GM10248 (cell line): ENCODE measurements around the gene TBC1D13.

ENCODE experiments used
- CTCF ChIA-PET: fragments of 300-600 bp; sonication (Branson Sonifier 250); formaldehyde crosslinking; extraction: SDS; loops from one replicate; lab custom pipeline; 2021; ENCODE audit warnings: antibody characterized with exemption; lab: Yijun Ruan, JAX
- POLR2A ChIA-PET: fragments of 350-650 bp; sonication (Branson Sonifier 250); formaldehyde crosslinking; extraction: SDS; loops from one replicate; lab custom pipeline; 2020; ENCODE audit warnings: antibody characterized with exemption; lab: Yijun Ruan, JAX
- DNase-seq: peaks from one replicate; pipeline ENCODE4 v3.0.0; 2012; ENCODE audit errors: extremely low spot score
- TF ChIP-seq, protein P1 (sequence below): IDR thresholded peaks from 2 replicates; pipeline ENCODE4 v1.5.1; 2012; ENCODE audit warnings: mild to moderate bottlenecking, low read depth; ENCODE audit errors: extremely low read depth, missing control alignments, control extremely low read depth

Gene TBC1D13

DNA sequence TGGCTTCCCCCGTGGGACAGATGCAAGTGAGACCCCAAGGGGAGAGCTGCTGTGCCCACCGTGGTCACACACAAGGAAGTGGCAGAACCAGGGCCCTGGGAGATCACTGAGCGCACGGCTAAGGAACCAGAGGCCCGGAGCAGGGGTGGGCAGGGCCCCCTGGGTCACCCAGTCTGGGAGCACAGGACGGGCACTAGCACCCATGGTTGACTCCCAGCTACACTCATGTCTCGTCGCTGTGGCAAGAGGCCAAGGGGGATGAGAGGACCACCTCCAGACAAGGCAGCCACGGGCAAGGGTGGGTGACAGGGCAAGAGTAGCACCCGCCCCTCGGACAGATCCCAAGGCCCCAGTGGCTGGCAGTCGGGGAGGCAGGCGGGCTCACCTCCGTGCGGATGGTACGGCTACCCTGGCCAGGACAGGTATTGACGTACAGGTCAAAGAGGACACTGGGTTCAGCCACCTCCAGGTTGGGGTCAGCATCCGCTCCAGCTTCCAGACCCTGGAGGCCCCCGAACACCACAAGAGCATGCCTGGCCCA lies 36.4 kb downstream of the TBC1D13 start:
- ChIA-PET CTCF (no interaction called here), POLR2A (interaction anchor here (0.6 kb wide), 1 partner anchor 61 kb away, joined by 3 read pairs; no protein-coding TSS in a partner anchor)
- TF ChIP-seq, protein P1, sequence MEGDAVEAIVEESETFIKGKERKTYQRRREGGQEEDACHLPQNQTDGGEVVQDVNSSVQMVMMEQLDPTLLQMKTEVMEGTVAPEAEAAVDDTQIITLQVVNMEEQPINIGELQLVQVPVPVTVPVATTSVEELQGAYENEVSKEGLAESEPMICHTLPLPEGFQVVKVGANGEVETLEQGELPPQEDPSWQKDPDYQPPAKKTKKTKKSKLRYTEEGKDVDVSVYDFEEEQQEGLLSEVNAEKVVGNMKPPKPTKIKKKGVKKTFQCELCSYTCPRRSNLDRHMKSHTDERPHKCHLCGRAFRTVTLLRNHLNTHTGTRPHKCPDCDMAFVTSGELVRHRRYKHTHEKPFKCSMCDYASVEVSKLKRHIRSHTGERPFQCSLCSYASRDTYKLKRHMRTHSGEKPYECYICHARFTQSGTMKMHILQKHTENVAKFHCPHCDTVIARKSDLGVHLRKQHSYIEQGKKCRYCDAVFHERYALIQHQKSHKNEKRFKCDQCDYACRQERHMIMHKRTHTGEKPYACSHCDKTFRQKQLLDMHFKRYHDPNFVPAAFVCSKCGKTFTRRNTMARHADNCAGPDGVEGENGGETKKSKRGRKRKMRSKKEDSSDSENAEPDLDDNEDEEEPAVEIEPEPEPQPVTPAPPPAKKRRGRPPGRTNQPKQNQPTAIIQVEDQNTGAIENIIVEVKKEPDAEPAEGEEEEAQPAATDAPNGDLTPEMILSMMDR, result no peak
- no peak for DNase-seq

DNA sequence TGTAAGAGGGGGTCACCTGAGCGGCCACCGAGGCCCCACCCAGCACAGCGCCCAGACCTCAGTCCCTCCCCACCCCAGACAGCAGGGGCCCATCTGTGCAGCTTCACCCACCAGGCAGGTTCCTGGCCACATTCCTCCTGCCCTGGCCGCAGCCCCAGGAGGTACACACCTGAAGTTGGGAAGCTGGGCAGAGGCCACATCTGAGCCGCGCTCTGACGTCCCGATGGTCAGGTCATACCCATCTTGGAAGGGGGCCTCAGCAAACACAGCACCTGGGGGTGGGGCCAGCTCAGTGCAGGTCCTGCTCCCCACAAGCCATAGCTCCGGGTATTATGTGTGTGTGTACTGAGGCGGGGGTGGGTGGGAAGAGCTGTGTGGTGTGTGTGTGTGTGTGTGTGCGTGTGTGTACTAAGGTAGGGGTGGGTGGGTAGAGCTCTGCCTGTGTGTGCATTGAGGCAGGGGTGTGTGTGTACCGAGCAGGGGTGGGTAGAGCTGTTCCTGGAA lies 36.9 kb downstream of the TBC1D13 start:
- no peak for DNase-seq
- POLR2A ChIA-PET, result interaction anchor here (0.6 kb wide), 1 partner anchor 62 kb away, joined by 3 read pairs; no protein-coding TSS in a partner anchor
- TF ChIP-seq, protein P1, result no peak
- CTCF ChIA-PET, result no interaction called here

DNA sequence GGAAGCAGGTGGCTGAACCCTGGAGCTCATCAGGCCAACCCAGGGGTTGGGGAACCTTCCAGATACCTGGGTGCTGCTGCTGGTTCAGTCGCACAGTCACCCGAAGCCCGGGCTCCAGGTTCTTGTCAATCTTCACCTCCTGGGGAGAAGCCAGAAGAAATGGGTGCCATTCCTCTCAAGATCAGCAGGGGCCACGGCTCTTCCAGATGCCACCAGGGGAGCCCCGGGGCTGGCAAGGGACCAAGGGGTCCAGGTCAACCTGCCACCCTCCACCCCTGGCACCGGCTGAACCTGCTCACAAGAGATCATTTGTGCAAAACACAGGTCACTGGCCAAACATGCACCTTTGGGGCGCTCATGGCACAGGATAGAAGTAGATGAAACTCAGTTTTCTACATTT lies 37.9 kb downstream of the TBC1D13 start:
- ChIA-PET CTCF (interaction anchor here (0.5 kb wide), 1 partner anchor 8 kb away, joined by 3 read pairs; no protein-coding TSS in a partner anchor), POLR2A (interaction anchor here (0.6 kb wide), 1 partner anchor 123 kb away, joined by 3 read pairs; no protein-coding TSS in a partner anchor)
- TF ChIP-seq, protein P1, result no peak
- no peak for DNase-seq

DNA sequence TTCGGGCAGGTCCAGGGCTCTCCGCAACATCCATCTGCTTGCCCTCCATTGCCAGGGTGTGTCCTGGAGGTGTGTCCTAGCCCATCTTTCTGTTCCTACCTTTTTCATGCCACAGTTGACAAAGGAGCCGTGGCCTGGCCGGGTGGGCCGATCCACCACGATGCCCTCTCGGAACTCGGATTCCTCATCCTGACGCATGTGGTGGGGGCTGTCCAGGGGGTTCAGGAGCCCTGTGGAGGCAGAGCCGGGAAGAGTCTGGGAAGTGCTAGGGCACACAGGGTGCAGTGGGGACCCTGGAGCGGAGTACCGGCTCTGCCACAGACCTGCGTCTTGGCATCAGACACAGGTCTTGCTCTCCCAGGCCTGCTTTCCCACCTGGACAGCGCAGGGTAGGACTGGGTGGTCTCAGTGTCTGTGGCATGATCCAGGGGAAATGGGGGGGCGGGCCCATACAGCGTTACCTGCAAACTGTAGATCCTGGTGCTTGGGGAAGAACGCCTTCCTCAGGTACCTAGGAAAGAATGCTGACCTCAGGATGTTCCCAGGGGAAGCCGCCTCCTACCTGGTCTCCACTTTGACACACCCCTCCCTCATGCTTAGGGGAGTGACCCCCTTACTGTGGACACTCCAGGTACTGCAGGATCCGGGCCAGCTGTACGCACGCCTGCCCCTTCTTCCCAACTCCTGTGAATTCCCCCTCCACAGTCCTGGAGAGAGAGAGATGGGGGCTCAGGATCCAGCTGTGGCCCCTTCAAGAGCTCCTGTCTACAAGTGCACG lies 39.1 kb downstream of the TBC1D13 start:
- no peak for DNase-seq
- POLR2A ChIA-PET, result no interaction called here
- TF ChIP-seq, protein P1, result no peak
- CTCF ChIA-PET, result interaction anchor here (2.6 kb wide), 1 partner anchor 8 kb away, joined by 22 read pairs; the partner anchor contains the start of gene ENDOG

DNA sequence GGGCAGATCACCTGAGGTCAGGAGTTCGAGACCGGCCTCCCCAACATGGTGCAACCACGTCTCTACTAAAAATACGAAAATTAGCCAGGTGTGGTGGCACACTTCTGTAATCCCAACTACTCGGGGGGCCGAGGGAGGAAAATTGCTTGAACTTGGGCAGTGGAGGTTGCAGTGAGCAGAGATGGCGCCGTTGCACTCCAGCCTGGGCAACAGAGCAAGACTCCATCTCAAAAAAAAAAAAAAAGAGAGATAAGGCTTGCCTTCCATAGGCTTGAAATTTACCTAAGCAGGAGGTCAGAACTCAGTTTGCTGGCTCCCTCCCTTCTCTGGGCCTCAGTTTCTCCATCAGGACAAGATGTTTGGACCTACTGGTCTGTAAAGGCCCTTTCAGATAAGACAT lies 41.2 kb downstream of the TBC1D13 start:
- no peak for DNase-seq
- TF ChIP-seq, protein P1, result no peak
- POLR2A ChIA-PET, result no interaction called here
- CTCF ChIA-PET, result interaction anchor here (2.6 kb wide), 1 partner anchor 10 kb away, joined by 22 read pairs; the partner anchor contains the start of gene ENDOG

DNA sequence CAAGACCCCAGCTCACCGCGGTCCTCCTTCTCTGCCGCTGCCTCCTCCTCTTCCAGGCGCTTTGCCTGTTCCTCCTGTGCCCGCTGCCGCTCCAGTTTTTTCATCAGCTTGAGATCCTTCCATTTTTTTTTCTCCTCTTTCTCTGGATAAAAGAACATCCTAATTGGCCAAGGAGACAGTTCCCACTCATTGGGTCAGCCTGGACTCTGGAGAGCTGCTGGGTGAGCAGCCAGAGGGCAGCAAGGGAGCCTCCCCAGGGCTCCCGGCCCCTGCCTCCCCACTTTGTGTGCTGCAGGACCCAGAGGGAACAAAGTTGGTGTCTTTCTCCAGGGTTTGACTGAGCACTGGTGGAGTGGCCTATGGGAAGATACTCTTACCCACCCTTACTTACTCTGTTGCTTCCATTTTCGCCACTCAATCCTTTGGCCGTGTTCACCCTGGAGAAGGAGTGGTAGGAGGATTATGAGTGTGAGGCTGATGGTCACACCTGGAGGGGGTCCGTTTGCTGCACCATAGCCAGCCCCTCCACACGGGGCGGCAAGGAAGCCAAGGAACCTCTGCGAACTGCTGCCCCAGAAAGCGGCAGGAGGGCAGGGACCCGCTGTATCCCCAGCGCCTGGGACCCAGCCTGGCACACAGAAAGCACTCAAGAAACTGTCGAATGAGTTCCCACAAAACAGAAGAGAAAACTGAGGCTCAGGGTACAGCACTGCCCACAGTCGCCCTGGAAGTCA lies 41.8 kb downstream of the TBC1D13 start:
- TF ChIP-seq, protein P1, result no peak
- ChIA-PET POLR2A (interaction anchor here (1.0 to 1.4 kb wide), 2 partner anchors 10 to 277 kb away, joined by 4 to 14 read pairs; partner anchors contain the start of genes ENDOG and SPTAN1), CTCF (interaction anchor here (1.1 to 2.6 kb wide), 6 partner anchors 10 to 408 kb away, joined by 3 to 30 read pairs (median 5); partner anchors contain the start of genes CERCAM, ENDOG and ZDHHC12)
- no peak for DNase-seq
